Activated naive CD8-positive, alpha-beta T cell treated with anti-CD3 and anti-CD28 coated beads, Interleukin-2, amount 10 ng/mL, durations not matched to agents 7 days and 5 days (primary cell): ENCODE results near the gene RUNX1. TPM values are rescaled to one million over a fixed set of nuclear protein-coding genes. Genes with fewer than 3 reads are reported as not detected.

Experiments
- ATAC-seq: fragments of 150-1000 bp; cut with Tn5 transposase; one replicate; pipeline ENCODE4 v1.10.0; 2021; ENCODE audit warnings: low read depth, moderate library complexity
- POLR2A ChIA-PET: fragments of 350-600 bp; sonication (Branson Sonifier 250); formaldehyde crosslinking; loops from one replicate; lab custom pipeline; 2021; ENCODE audit warnings: antibody characterized with exemption; lab: Charles Lee
- DNase-seq: peaks from one replicate; pipeline ENCODE4 v3.0.0; 2021
- H3K27ac Mint-ChIP-seq: one replicate; pipeline ENCODE4 v1.8.0; 2022; ENCODE audit warnings: mild to moderate bottlenecking, mixed read lengths
- H3K27me3 Mint-ChIP-seq: one replicate; pipeline ENCODE4 v1.8.0; 2022; ENCODE audit warnings: mild to moderate bottlenecking, moderate library complexity, mixed read lengths
- H3K36me3 Mint-ChIP-seq: one replicate; pipeline ENCODE4 v1.8.0; 2021; ENCODE audit warnings: mild to moderate bottlenecking, mixed read lengths
- H3K4me1 Mint-ChIP-seq: one replicate; pipeline ENCODE4 v1.8.0; 2021; ENCODE audit warnings: mixed read lengths
- H3K4me3 Mint-ChIP-seq: one replicate; pipeline ENCODE4 v1.8.0; 2022; ENCODE audit warnings: mild to moderate bottlenecking, moderate library complexity, mixed read lengths
- H3K9me3 Mint-ChIP-seq: one replicate; pipeline ENCODE4 v1.8.0; 2021; ENCODE audit warnings: mixed read lengths
- total RNA-seq, 2 experiments: library from RNA; stranded (reverse); gene quantifications; one replicate each; pipeline ENCODE4 v1.2.3, GENCODE V29; 2021

Gene RUNX1
- total RNA-seq, 2 experiments from 2014 or later, result 23.0 to 29.7 TPM

DNA sequence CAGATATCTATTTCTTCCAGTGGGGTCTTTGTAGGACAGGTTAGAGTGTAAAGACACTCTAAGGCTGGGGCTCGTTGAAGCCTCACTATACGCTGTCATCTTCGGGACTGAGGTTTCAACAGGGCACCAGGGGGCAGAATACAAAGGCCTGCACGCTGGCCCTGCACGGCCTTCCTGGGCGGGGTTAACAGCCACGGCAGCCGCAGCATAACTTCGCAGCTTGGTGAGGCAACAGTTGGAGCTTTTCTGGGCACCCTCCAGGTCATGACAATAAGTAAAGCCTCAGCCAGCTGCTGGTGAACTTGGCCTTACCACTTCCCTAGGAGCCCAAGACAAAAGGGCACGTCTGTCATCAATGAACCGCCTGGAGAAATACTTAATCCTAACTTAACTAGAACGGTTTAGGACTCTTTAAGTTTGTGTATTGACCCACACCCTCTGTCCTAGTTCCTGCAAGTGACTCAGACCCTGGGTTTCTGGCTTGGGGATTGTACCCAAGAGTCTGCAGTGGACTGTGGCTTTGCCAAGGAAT is 2.3 kb upstream of the RUNX1 start:
- H3K4me1 Mint-ChIP-seq, result peaks cover 51% of the 10 kb centered on the region
- peak overlapping the region; percentile 31 for H3K27ac Mint-ChIP-seq
- H3K9me3 Mint-ChIP-seq, result no peaks in the 10 kb centered on the region
- POLR2A ChIA-PET, result interaction anchor here (0.6 to 1.7 kb wide), 3 partner anchors 25 to 162 kb away, joined by 3 to 9 read pairs (median 5); no protein-coding TSS in a partner anchor
- ATAC-seq (peak; percentile 57), DNase-seq (peak; percentile 76)
- H3K27me3 Mint-ChIP-seq, result peaks cover 15% of the 10 kb centered on the region
- H3K36me3 Mint-ChIP-seq, result no peaks in the 10 kb centered on the region
- peak overlapping the region; percentile 57 for H3K4me3 Mint-ChIP-seq

DNA sequence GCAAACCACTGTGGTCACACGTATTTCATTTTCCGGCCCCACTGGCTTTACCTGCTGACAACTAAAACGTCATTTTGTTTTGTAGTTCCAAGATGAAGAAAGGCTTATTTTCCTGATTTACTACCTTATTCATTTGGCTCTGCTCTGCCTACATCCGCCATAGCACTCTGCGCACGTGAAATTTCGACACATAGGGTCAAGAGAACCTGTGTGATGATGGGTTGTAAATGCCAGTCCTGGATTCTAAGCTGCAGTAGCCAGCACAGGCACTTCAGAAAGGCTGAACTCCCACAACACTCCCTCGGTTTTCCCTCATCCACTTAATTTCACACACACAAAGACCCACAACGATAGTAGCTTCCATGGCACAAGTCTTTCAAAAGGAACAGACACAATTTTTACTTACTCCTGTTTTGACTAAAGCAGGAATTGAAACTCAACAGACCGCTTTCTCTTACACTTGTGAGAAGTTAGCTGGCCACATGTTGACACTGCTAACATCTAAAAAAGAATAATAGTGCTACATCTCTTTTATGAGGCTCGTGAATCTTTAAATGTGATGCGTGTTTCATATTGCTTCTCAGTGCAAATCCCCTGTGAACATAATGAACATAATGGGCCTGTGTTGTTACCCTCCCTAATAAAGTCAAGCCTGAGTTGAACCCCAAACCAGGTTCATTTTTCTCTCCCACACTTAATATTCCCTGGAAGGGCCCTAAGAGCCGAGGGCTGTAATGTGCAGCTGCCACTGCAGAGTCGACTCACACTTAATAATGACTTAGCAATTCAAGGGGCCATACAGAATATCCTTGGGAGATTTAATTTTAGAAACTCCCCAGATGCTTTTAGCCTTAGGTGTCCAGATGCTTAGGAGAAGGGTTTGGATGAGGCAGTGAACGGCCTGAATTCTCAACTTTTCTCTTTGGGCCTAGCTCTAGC is 1.5 kb upstream of the RUNX1 start:
- Mint-ChIP-seq H3K4me3 (peak overlapping the region; percentile 57), H3K27me3 (peaks cover 18% of the 10 kb centered on the region), H3K36me3 (no peaks in the 10 kb centered on the region), H3K27ac (peak overlapping the region; percentile 43), H3K4me1 (peaks cover 58% of the 10 kb centered on the region), H3K9me3 (no peaks in the 10 kb centered on the region)
- DNase-seq, result no peak
- no peak for ATAC-seq
- POLR2A ChIA-PET, result interaction anchor here (0.6 to 1.7 kb wide), 3 partner anchors 25 to 161 kb away, joined by 3 to 9 read pairs (median 5); no protein-coding TSS in a partner anchor

DNA sequence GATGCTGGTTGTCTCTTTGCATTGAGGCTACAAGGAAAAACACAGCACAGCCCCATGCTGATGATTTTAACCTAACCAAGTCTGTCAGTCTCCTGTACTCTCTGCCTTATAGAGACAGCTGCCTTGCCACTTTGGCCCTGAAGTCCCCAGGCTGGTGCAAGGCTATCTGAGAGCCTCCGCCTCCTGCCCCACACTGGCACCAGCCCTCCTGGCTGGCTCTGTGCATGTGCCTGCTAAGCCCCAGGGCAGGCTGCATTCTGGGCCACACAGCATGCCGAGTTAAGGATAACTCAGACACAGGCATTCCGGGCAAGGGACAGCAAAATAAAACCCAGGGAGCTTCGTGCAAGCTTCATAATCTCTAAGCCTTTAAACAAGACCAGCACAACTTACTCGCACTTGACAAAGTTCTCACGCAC is 910 bp downstream of the RUNX1 start:
- Mint-ChIP-seq H3K27me3 (peaks cover 21% of the 10 kb centered on the region), H3K4me1 (peaks cover 80% of the 10 kb centered on the region), H3K36me3 (peaks cover 2% of the 10 kb centered on the region), H3K9me3 (no peaks in the 10 kb centered on the region), H3K27ac (peak overlapping the region; percentile 89), H3K4me3 (peak overlapping the region; percentile 69)
- ATAC-seq (peak; percentile 9), DNase-seq (peak; percentile 58)
- POLR2A ChIA-PET, result interaction anchor here (0.9 to 3.6 kb wide), 10 partner anchors 10 to 179 kb away, joined by 3 to 39 read pairs (median 6); no protein-coding TSS in a partner anchor

GRCh38 chr21:35046880-35047229 is 2.2 kb downstream of the RUNX1 start:
- H3K27ac Mint-ChIP-seq, result peak overlapping the region; percentile 89
- no peaks in the 10 kb centered on the region for H3K9me3 Mint-ChIP-seq
- H3K4me3 Mint-ChIP-seq, result peak overlapping the region; percentile 69
- DNase-seq, result no peak
- peaks cover 5% of the 10 kb centered on the region for H3K36me3 Mint-ChIP-seq
- peaks cover 18% of the 10 kb centered on the region for H3K27me3 Mint-ChIP-seq
- H3K4me1 Mint-ChIP-seq, result peaks cover 89% of the 10 kb centered on the region
- no peak for ATAC-seq
- POLR2A ChIA-PET, result interaction anchor here (0.8 to 3.6 kb wide), 9 partner anchors 19 to 483 kb away, joined by 3 to 39 read pairs (median 7); no protein-coding TSS in a partner anchor

- peak overlapping the region; percentile 58 for H3K27ac Mint-ChIP-seq
- POLR2A ChIA-PET, result interaction anchor here (1.0 to 3.6 kb wide), 7 partner anchors 19 to 156 kb away, joined by 4 to 39 read pairs (median 7); no protein-coding TSS in a partner anchor
- no peak for ATAC-seq
- H3K4me3 Mint-ChIP-seq, result peak overlapping the region; percentile 69
- peaks cover 89% of the 10 kb centered on the region for H3K4me1 Mint-ChIP-seq
- H3K27me3 Mint-ChIP-seq, result peaks cover 21% of the 10 kb centered on the region
- peaks cover 5% of the 10 kb centered on the region for H3K36me3 Mint-ChIP-seq
- no peaks in the 10 kb centered on the region for H3K9me3 Mint-ChIP-seq
- no peak for DNase-seq
Measured at GRCh38 chr21:35046263-35046624, 2.9 kb downstream of the RUNX1 start.

GRCh38 chr21:35045542-35046262 is 3.4 kb downstream of the RUNX1 start:
- no peak for ATAC-seq
- peak overlapping the region; percentile 69 for H3K4me3 Mint-ChIP-seq
- peaks cover 5% of the 10 kb centered on the region for H3K36me3 Mint-ChIP-seq
- H3K27ac Mint-ChIP-seq, result peak overlapping the region; percentile 58
- no peaks in the 10 kb centered on the region for H3K9me3 Mint-ChIP-seq
- H3K27me3 Mint-ChIP-seq, result peaks cover 21% of the 10 kb centered on the region
- H3K4me1 Mint-ChIP-seq, result peaks cover 87% of the 10 kb centered on the region
- POLR2A ChIA-PET, result interaction anchor here (1.0 to 3.6 kb wide), 3 partner anchors 18 to 62 kb away, joined by 4 to 39 read pairs (median 7); no protein-coding TSS in a partner anchor
- DNase-seq, result no peak

GRCh38 chr21:35044770-35045541 is 4.1 kb downstream of the RUNX1 start:
- no peak for DNase-seq
- peaks cover 5% of the 10 kb centered on the region for H3K36me3 Mint-ChIP-seq

DNA sequence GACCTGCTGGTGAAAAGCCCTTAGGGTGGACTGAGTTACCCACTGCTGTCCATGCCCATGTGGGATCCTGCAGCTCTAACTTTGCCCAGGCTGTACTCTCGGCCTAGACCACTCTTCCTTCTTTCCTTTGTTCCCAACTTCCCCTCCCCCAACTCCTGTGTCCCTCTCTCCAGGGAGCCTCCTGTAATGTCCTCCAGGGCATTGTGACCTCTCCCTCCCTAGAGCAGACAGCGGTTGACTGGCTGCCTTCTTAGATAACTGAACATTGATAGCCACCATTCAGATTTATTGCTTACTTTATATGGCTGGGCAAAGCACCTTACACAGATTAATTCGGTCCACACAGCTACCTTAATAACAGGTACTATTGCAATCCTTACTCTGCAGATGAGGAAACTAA is 5.0 kb downstream of the RUNX1 start:
- POLR2A ChIA-PET, result interaction anchor here (1.2 to 1.4 kb wide), 2 partner anchors 15 to 61 kb away, joined by 3 read pairs; no protein-coding TSS in a partner anchor
- Mint-ChIP-seq H3K4me1 (peaks cover 77% of the 10 kb centered on the region), H3K27ac (peak overlapping the region; percentile 31), H3K4me3 (peak overlapping the region; percentile 44), H3K9me3 (no peaks in the 10 kb centered on the region), H3K36me3 (peaks cover 5% of the 10 kb centered on the region), H3K27me3 (peaks cover 24% of the 10 kb centered on the region)
- ATAC-seq (no peak), DNase-seq (no peak)

More at GRCh38 chr21:35044770-35045541, 4.1 kb downstream of the RUNX1 start:
- Mint-ChIP-seq H3K27ac (peak overlapping the region; percentile 31), H3K4me3 (peak overlapping the region; percentile 32), H3K27me3 (peaks cover 24% of the 10 kb centered on the region), H3K4me1 (peaks cover 83% of the 10 kb centered on the region), H3K9me3 (no peaks in the 10 kb centered on the region)
- POLR2A ChIA-PET, result interaction anchor here (1.0 to 1.8 kb wide), 2 partner anchors 57 to 61 kb away, joined by 4 to 7 read pairs; no protein-coding TSS in a partner anchor
- no peak for ATAC-seq

- DNase-seq (no peak), ATAC-seq (no peak)
- peaks cover 73% of the 10 kb centered on the region for H3K4me1 Mint-ChIP-seq
- POLR2A ChIA-PET, result interaction anchor here (1.2 to 1.4 kb wide), 3 partner anchors 15 to 156 kb away, joined by 3 read pairs; no protein-coding TSS in a partner anchor
- H3K4me3 Mint-ChIP-seq, result peak overlapping the region; percentile 44
- peaks cover 24% of the 10 kb centered on the region for H3K27me3 Mint-ChIP-seq
- H3K36me3 Mint-ChIP-seq, result peaks cover 5% of the 10 kb centered on the region
- H3K27ac Mint-ChIP-seq, result no peak overlapping the region
- no peaks in the 10 kb centered on the region for H3K9me3 Mint-ChIP-seq
Measured at GRCh38 chr21:35043549-35043948, 5.6 kb downstream of the RUNX1 start.

- H3K4me1 Mint-ChIP-seq, result peaks cover 73% of the 10 kb centered on the region
- H3K9me3 Mint-ChIP-seq, result no peaks in the 10 kb centered on the region
- ATAC-seq (no peak), DNase-seq (no peak)
- peak overlapping the region; percentile 26 for H3K4me3 Mint-ChIP-seq
- H3K36me3 Mint-ChIP-seq, result peaks cover 5% of the 10 kb centered on the region
- H3K27me3 Mint-ChIP-seq, result peaks cover 24% of the 10 kb centered on the region
- POLR2A ChIA-PET, result interaction anchor here (1.3 to 1.4 kb wide), 2 partner anchors 59 to 155 kb away, joined by 3 read pairs; no protein-coding TSS in a partner anchor
- H3K27ac Mint-ChIP-seq, result peak overlapping the region; percentile 60
Measured at GRCh38 chr21:35042836-35043235, 6.3 kb downstream of the RUNX1 start.

DNA sequence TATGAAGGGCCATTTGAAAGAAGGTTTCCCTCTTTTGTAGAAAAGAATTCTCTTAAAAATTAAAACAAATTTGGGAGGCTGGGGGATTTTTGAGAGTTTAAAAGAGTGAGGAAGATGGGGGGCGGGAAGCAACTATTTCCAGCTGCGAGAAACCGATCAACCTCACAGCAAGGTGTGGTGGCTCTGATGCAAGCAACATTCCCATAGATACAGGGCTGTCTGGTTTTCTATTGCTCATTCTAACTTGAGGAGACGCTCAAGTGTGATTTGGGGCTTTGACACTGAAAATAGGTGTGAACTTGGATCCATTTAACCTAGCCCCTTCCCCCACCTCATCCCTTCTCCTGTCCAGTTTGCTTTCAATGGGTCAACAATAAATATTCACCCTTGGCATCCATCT is 7.2 kb downstream of the RUNX1 start:
- Mint-ChIP-seq H3K27ac (no peak overlapping the region), H3K4me3 (no peak overlapping the region), H3K36me3 (peaks cover 5% of the 10 kb centered on the region), H3K27me3 (peaks cover 16% of the 10 kb centered on the region), H3K4me1 (peaks cover 73% of the 10 kb centered on the region), H3K9me3 (no peaks in the 10 kb centered on the region)
- POLR2A ChIA-PET, result no interaction called here
- DNase-seq (no peak), ATAC-seq (no peak)

- Mint-ChIP-seq H3K36me3 (peaks cover 5% of the 10 kb centered on the region), H3K27ac (no peak overlapping the region), H3K4me3 (peak overlapping the region; percentile 16), H3K4me1 (peaks cover 70% of the 10 kb centered on the region), H3K9me3 (no peaks in the 10 kb centered on the region), H3K27me3 (peaks cover 12% of the 10 kb centered on the region)
- POLR2A ChIA-PET, result no interaction called here
- DNase-seq (no peak), ATAC-seq (no peak)
Measured at GRCh38 chr21:35041122-35041521, 8.0 kb downstream of the RUNX1 start.
